Fibroblast of the aortic adventitia (primary cell): ENCODE measurements around the gene CYB5A. TPM values are rescaled to one million over a fixed set of nuclear protein-coding genes. Genes with fewer than 3 reads are reported as not detected.

ENCODE experiments used
- DNase-seq: peaks from one replicate; pipeline ENCODE4 v3.0.0-alpha.2; 2010; ENCODE audit warnings: low read depth
- H3K4me3 ChIP-seq: 2 replicates; pipeline ENCODE4 v1.5.1; 2011; ENCODE audit warnings: low read depth, mild to moderate bottlenecking, control low read depth, low read length, moderate library complexity
- total RNA-seq: library from RNA; depleted of rRNA; stranded (reverse); fragments of >200 nt; gene quantifications from 2 replicates; pipeline ENCODE4 v1.2.3, GENCODE V29; 2012; ENCODE audit warnings: low replicate concordance
- TF ChIP-seq, protein P1 (sequence below): IDR thresholded peaks from 2 replicates; pipeline ENCODE4 v1.5.1; 2011; ENCODE audit warnings: mild to moderate bottlenecking, low read length, control low read depth, inconsistent platforms; ENCODE audit not compliant: insufficient read depth

CYB5A gene
- total RNA-seq, 1 donor, result 38.8 TPM

DNA sequence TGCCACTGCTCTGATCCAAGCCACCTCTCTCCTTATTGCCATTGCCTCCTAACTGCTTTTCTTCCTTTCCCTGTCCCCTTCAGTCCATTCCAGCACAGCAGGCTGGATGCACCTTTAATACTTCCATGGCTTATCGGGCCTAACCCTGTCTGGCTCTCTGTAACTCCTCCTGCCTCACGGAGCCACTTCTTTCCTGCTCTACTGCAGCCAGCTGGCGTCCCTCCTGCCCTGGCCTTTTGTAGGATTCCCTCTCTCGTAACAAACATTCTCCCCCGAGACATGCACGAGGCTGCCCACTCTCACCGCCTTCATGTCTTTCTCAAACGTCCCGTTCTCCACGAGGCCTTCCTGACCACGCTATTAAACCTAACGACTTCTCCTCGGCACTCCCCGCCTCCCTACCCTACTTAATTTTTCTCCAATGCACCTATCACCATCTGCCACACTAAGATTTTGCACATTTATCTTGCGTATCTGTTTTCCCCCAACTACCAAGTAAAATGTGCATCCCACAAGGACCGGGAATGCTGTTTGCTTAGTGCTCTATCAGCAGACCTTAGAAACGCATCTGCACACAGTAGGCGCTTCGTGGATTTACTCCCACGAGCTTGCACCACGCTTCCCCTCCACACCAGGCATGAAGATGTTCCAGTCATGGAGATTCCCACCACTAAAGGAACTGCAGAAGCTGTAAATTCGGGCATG is 23.1 kb upstream of the CYB5A start:
- DNase-seq, result no peak
- TF ChIP-seq, protein P1, sequence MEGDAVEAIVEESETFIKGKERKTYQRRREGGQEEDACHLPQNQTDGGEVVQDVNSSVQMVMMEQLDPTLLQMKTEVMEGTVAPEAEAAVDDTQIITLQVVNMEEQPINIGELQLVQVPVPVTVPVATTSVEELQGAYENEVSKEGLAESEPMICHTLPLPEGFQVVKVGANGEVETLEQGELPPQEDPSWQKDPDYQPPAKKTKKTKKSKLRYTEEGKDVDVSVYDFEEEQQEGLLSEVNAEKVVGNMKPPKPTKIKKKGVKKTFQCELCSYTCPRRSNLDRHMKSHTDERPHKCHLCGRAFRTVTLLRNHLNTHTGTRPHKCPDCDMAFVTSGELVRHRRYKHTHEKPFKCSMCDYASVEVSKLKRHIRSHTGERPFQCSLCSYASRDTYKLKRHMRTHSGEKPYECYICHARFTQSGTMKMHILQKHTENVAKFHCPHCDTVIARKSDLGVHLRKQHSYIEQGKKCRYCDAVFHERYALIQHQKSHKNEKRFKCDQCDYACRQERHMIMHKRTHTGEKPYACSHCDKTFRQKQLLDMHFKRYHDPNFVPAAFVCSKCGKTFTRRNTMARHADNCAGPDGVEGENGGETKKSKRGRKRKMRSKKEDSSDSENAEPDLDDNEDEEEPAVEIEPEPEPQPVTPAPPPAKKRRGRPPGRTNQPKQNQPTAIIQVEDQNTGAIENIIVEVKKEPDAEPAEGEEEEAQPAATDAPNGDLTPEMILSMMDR, result no peak
- H3K4me3 ChIP-seq, result no peak overlapping the region

DNA sequence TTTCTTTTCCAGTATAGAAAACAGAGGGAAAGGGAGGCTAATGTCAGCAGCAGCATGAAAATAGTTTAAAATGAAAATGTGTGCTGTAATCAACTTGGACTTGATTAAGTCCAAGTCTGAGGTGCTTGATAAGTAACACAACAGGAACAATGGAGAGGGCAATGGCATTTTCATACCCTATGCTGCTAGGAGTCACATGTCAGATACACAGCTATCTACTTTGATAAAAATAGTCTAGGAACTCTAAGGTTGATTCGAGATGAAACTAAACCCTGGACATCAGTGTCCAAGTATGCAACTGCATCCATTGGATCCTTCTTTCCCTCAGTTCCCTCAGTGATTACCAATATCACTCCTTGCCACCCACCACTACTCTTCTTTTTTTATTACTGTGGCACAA is 19.2 kb upstream of the CYB5A start:
- no peak for DNase-seq
- TF ChIP-seq, protein P1, result no peak
- H3K4me3 ChIP-seq, result no peak overlapping the region

DNA sequence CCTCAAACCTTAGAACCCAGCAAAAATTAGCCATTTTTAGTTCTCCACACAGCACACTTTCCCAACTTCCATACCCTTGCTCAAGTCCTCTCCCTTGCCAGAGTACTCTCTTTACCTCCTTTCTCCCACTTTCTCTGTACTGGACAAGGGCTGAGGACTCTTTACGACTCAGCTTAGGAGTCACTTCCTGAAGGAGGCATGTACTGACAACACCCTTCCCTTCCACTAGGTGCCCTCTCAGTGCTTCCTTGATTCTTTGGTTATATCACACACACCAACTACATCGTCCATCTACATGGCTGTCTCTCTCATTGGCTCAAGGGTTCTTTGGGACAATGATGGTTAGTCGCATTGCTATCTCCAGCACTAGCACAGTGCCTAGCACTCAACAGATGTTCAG is 18.6 kb upstream of the CYB5A start:
- peak; percentile 57 for DNase-seq

DNA sequence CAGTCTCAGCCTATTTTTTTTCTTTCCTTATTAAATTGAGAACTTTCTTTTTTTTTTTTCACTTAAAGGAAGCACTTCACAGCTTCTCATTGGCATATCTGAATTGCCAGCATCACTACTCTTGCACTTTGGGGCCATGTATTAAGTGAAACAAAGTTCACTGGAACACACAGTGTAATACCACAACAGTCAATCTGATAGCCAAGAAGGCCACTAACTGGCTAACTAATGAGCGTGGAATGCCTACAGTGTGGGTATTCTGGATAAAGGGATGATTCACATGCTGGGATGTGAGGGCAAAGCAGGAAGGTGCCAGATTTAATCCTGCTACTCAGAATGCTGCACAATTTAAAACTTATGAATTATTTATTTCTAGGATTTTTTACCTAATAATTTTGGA is 12.2 kb upstream of the CYB5A start:
- DNase-seq, result peak; percentile 36
- TF ChIP-seq, protein P1, result no peak
- no peak overlapping the region for H3K4me3 ChIP-seq

More for the DNA sequence above, 18.6 kb upstream of the CYB5A start:
- TF ChIP-seq, protein P1, result peak; percentile 53
- H3K4me3 ChIP-seq, result no peak overlapping the region

DNA sequence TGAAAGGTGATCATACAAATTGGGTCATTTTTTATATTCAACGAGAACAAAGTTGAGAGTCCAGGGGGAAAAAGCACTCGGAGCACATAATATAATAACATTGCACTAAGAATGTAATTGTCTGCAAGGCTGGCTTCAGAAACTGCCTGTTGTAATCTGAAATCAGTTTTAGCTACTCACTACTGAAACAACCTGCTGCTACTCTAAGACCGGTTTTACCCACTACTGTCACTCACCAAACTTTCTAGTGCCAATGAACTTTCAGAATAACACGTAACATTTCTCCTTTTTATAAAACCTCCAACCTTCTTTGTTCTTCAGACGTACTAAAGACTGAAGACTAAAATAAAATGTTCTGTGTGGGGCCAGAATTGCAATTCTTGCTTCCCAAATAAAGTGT is 11.5 kb upstream of the CYB5A start:
- TF ChIP-seq, protein P1, result no peak
- no peak for DNase-seq
- no peak overlapping the region for H3K4me3 ChIP-seq

DNA sequence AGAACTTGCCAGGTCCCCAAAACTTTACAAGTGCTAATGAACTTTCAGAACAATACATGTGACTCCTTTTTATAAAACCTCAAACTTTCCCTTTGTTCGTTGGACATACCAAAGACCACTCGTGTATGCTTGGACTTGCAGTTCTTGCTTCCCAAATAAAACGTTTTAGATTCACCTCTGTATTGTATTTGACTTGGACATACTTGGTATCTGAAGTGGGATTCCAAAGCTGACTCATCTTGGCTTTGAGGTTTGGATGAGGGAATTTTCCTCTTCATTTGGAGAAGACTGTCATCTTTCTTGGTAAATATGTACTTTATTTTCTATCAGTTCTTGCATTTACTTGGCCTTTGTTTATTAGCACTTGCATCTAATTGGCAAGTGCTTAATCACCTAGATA is 8.0 kb upstream of the CYB5A start:
- TF ChIP-seq, protein P1, result no peak
- H3K4me3 ChIP-seq, result no peak overlapping the region
- peak; percentile 35 for DNase-seq

DNA sequence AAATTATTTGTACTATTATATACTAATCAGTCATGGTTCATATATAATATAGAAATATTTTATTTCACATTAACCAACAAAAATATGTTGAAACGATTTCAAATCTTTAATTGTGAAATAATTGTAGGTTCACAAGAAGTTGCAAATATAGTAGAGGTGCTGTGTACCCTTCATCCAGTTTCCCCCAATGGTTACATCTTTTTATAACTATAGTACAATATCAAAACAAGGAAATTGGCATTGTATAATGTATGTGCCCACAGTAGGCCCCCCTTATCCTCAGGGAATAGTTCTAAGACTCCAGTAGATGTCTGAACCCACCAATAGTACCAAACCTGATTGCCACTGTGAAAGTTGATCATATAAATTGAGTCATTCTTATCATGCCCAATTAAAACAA is 7.4 kb upstream of the CYB5A start:
- DNase-seq, result no peak
- TF ChIP-seq, protein P1, result no peak
- H3K4me3 ChIP-seq, result no peak overlapping the region
